OCI-LY7 (cell line): ENCODE measurements around the gene TSC22D2. TPM values are rescaled to one million over a fixed set of nuclear protein-coding genes. Genes with fewer than 3 reads are reported as not detected.
"Not testable (repeated sequence)": the region's sequence is repeated elsewhere in the genome, so short reads cannot be mapped to it uniquely, and the experiment has no call there.

Experiments
- BruUV-seq: library from RNA; stranded (reverse); fragments of 400-500 nt; replicated peaks from 2 replicates; lab custom pipeline; 2021; lab: Mats Ljungman, UMichigan
- CTCF ChIA-PET: fragments of 300-600 bp; sonication (Branson Sonifier 250); formaldehyde crosslinking; loops from one replicate; lab custom pipeline; 2022; ENCODE audit warnings: antibody characterized with exemption; ENCODE audit not compliant: unreplicated experiment; lab: Charles Lee
- POLR2A ChIA-PET: fragments of 300-600 bp; sonication (Branson Sonifier 250); formaldehyde crosslinking; loops from one replicate; lab custom pipeline; 2022; ENCODE audit warnings: antibody characterized with exemption; lab: Charles Lee
- DNase-seq: peaks from one replicate; pipeline ENCODE4 v3.0.0-alpha.2; 2015; ENCODE audit warnings: low spot score
- H2AFZ ChIP-seq: fragments of 200-600 bp; sonication (generic), shearing (Covaris generic); 2 replicates; pipeline ENCODE4 v1.6.1; 2014; ENCODE audit warnings: mild to moderate bottlenecking, antibody characterized with exemption, low read length, moderate library complexity
- H3K27ac ChIP-seq: fragments of 200-600 bp; sonication (generic); 2 replicates; pipeline ENCODE4 v1.5.1; 2014; ENCODE audit warnings: mixed run types, low read depth, mild to moderate bottlenecking, moderate library complexity, low read length, inconsistent platforms; ENCODE audit not compliant: poor library complexity, severe bottlenecking
- H3K36me3 ChIP-seq: fragments of 200-600 bp; sonication (generic); 2 replicates; pipeline ENCODE4 v1.6.1; 2014; ENCODE audit warnings: mild to moderate bottlenecking, antibody characterized with exemption, low read length, moderate library complexity, mixed read lengths; ENCODE audit not compliant: insufficient read depth
- H3K4me1 ChIP-seq: fragments of 200-600 bp; sonication (generic); 2 replicates; pipeline ENCODE4 v1.5.1; 2014; ENCODE audit warnings: mild to moderate bottlenecking, low read length; ENCODE audit not compliant: insufficient read depth, poor library complexity, severe bottlenecking
- H3K4me2 ChIP-seq: fragments of 200-600 bp; sonication (generic); 2 replicates; pipeline ENCODE4 v1.6.1; 2014; ENCODE audit warnings: mild to moderate bottlenecking, low read length
- H3K4me3 ChIP-seq: fragments of 200-600 bp; sonication (generic); 2 replicates; pipeline ENCODE4 v1.5.1; 2014; ENCODE audit warnings: mild to moderate bottlenecking, low read depth, low read length; ENCODE audit not compliant: poor library complexity, severe bottlenecking
- H3K79me2 ChIP-seq: fragments of 200-600 bp; sonication (generic); 2 replicates; pipeline ENCODE4 v1.6.1; 2016; ENCODE audit warnings: low read depth, mild to moderate bottlenecking, low read length, moderate library complexity, mixed read lengths; ENCODE audit not compliant: insufficient read depth
- H3K9me2 ChIP-seq: fragments of 200-600 bp; sonication (generic); 2 replicates; pipeline ENCODE4 v1.6.1; 2016; ENCODE audit warnings: mild to moderate bottlenecking, low read length, mixed read lengths; ENCODE audit not compliant: insufficient read depth
- H3K9me3 ChIP-seq: fragments of 200-600 bp; sonication (generic); 2 replicates; pipeline ENCODE4 v1.6.1; 2014; ENCODE audit warnings: mild to moderate bottlenecking, mixed run types, low read length, mixed read lengths
- H4K20me1 ChIP-seq: fragments of 200-600 bp; sonication (generic); 2 replicates; pipeline ENCODE4 v1.6.1; 2014; ENCODE audit warnings: mild to moderate bottlenecking, antibody characterized with exemption, low read length, moderate library complexity, mixed read lengths; ENCODE audit not compliant: insufficient read depth
- EZH2phosphoT487 ChIP-seq: fragments of 200-600 bp; sonication (generic); IDR thresholded peaks from 2 replicates; pipeline ENCODE4 v1.6.1; 2018; ENCODE audit warnings: low read depth, borderline replicate concordance, mild to moderate bottlenecking, mixed run types, antibody characterized with exemption, low read length, moderate library complexity, mixed read lengths
- intact Hi-C: fragments of 100-400 bp; cut with micrococcal nuclease; formaldehyde crosslinking; loops from one replicate; pipeline ENCODE4 v1.10.0; 2022; ENCODE audit not compliant: unreplicated experiment
- total RNA-seq, 2 experiments: library from RNA; depleted of rRNA in 1 of 2; stranded (reverse); fragments of >200 nt in 1 of 2; shearing (Covaris generic) in 1 of 2; gene quantifications; 2 replicates each; pipeline ENCODE4 v1.2.3, GENCODE V29; 2014 to 2022
- TF ChIP-seq, protein P1 (sequence below): fragments of 200-600 bp; sonication (generic); conservative IDR thresholded peaks from 2 replicates; pipeline ENCODE4 v1.5.1; 2014; ENCODE audit warnings: mild to moderate bottlenecking, antibody characterized with exemption, low read length, moderate library complexity, mixed read lengths

Gene TSC22D2
- total RNA-seq, 2 experiments from 2014 or later, result 5.9 to 24.2 TPM

DNA sequence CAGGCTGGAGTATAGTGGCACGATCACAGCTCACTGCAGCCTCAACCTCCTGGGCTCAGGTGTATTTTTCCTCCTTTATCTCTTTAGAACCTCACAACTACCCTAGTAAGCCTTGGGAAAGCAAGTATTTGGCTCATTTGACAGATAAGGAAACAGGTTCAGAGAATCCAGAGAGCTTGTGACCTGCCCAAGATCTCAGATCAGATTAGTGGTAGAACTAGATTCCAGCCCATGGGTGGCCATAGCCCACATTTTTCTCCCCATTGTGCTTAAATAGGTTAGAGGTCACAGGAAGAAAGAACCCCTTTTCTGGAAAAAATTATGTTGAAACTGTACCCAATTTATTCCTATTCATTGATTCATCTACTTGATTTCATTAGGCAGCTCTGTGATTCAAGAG, 64.3 kb downstream of the TSC22D2 start:
- BruUV-seq, result no TSS peak
- DNase-seq, result no peak
- intact Hi-C loops, result no loop called here
- Histone ChIP-seq H3K9me2 (no peaks in the 10 kb centered on the region), H3K36me3 (no peaks in the 10 kb centered on the region), H3K27ac (no peak overlapping the region), H3K4me1 (no peaks in the 10 kb centered on the region), H4K20me1 (no peaks in the 10 kb centered on the region), H3K4me3 (no peak overlapping the region), H3K9me3 (no peaks in the 10 kb centered on the region), H3K79me2 (no peaks in the 10 kb centered on the region), H3K4me2 (no peak overlapping the region), H2AFZ (no peak overlapping the region)
- TF ChIP-seq, protein P1, sequence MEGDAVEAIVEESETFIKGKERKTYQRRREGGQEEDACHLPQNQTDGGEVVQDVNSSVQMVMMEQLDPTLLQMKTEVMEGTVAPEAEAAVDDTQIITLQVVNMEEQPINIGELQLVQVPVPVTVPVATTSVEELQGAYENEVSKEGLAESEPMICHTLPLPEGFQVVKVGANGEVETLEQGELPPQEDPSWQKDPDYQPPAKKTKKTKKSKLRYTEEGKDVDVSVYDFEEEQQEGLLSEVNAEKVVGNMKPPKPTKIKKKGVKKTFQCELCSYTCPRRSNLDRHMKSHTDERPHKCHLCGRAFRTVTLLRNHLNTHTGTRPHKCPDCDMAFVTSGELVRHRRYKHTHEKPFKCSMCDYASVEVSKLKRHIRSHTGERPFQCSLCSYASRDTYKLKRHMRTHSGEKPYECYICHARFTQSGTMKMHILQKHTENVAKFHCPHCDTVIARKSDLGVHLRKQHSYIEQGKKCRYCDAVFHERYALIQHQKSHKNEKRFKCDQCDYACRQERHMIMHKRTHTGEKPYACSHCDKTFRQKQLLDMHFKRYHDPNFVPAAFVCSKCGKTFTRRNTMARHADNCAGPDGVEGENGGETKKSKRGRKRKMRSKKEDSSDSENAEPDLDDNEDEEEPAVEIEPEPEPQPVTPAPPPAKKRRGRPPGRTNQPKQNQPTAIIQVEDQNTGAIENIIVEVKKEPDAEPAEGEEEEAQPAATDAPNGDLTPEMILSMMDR, result no peak
- no peak for TF ChIP-seq EZH2phosphoT487
- CTCF ChIA-PET, result no interaction called here
- POLR2A ChIA-PET, result interaction anchor here (0.6 kb wide), 1 partner anchor 455 kb away, joined by 3 read pairs; no protein-coding TSS in a partner anchor

DNA sequence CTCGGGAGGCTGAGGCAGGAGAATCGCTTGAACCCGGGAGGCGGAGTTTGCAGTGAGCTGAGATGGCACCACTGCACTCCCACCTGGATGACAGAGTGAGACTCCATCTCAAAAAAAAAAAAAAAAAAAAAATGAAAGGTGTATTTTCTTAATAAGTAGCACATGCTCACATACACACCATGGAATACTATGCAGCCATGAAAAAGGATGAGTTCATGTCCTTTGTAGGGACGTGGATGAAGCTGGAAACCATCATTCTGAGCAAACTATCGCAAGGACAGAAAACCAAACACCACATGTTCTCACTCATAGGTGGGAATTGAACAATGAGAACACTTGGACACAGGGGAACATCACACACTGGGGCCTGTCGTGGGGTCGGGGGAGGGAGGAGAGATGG, 65.1 kb downstream of the TSC22D2 start:
- DNase-seq, H2AFZ ChIP-seq, H3K27ac ChIP-seq, H4K20me1 ChIP-seq, H3K4me2 ChIP-seq, H3K9me2 ChIP-seq, BruUV-seq, H3K4me3 ChIP-seq, CTCF ChIA-PET, H3K36me3 ChIP-seq, intact Hi-C loops, H3K9me3 ChIP-seq, H3K4me1 ChIP-seq, H3K79me2 ChIP-seq: not testable (repeated sequence)
- POLR2A ChIA-PET, result interaction anchor here (1.0 kb wide), 1 partner anchor 29 kb away, joined by 3 read pairs; no protein-coding TSS in a partner anchor

DNA sequence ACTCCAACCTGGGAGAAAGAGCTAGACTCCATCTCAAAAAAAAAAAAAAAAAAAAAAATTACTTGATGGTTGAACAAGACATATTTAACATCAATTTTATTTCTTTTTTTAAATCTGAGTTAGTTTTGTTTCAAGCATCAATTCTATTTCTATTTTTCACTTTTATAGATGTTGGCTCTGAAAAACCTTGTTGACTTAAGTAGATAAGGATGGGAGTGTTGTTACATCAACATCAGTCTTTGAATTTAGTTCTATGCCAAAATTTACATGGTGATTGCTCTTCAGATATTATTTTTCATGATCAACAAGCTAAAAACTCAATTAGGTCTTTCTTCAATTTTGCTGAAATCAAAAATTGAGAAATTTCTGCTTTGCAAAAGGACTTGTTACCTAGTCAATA, 71.3 kb downstream of the TSC22D2 start:
- Histone ChIP-seq H2AFZ (no peak overlapping the region), H3K4me3 (no peak overlapping the region), H3K9me3 (no peaks in the 10 kb centered on the region), H3K4me2 (no peak overlapping the region), H3K79me2 (no peaks in the 10 kb centered on the region), H3K4me1 (no peaks in the 10 kb centered on the region), H3K36me3 (no peaks in the 10 kb centered on the region), H3K9me2 (no peaks in the 10 kb centered on the region), H3K27ac (no peak overlapping the region), H4K20me1 (no peaks in the 10 kb centered on the region)
- no peak for DNase-seq
- no TSS peak for BruUV-seq
- intact Hi-C loops, result no loop called here
- ChIA-PET CTCF (no interaction called here), POLR2A (interaction anchor here (0.7 to 0.8 kb wide), 3 partner anchors 76 to 861 kb away, joined by 3 to 6 read pairs (median 5); no protein-coding TSS in a partner anchor)
- TF ChIP-seq, protein P1, result no peak
- no peak for TF ChIP-seq EZH2phosphoT487
